Muscle layer of colon (tissue), 2 donors: ENCODE data around the gene SMAD4.
"Not testable (repeated sequence)": the region's sequence is repeated elsewhere in the genome, so short reads cannot be mapped to it uniquely, and the experiment has no call there.

ENCODE experiments used
- H3K27ac ChIP-seq: one replicate; pipeline ENCODE4 v1.7.0; 2013; ENCODE audit warnings: low read depth, mild to moderate bottlenecking, low read length, moderate library complexity
- H3K27me3 ChIP-seq, 2 donors: one replicate each; pipeline ENCODE4 v1.7.0; 2013; ENCODE audit warnings: low read length in 2 of 2, mild to moderate bottlenecking in 2 of 2; ENCODE audit not compliant: insufficient read depth in 2 of 2, control insufficient read depth in 1 of 2
- H3K36me3 ChIP-seq: one replicate; pipeline ENCODE4 v1.7.0; 2013; ENCODE audit warnings: mild to moderate bottlenecking, low read length; ENCODE audit not compliant: insufficient read depth
- H3K4me1 ChIP-seq: one replicate; pipeline ENCODE4 v1.7.0; 2013; ENCODE audit warnings: mild to moderate bottlenecking, low read length; ENCODE audit not compliant: insufficient read depth
- H3K4me3 ChIP-seq, 2 donors: one replicate each; pipeline ENCODE4 v1.7.0; 2013; ENCODE audit warnings: low read length in 2 of 2, low read depth in 1 of 2, mild to moderate bottlenecking in 1 of 2, moderate library complexity in 1 of 2
- H3K9ac ChIP-seq: one replicate; pipeline ENCODE4 v1.7.0; 2013; ENCODE audit warnings: low read length
- H3K9me3 ChIP-seq: one replicate; pipeline ENCODE4 v1.7.0; 2013; ENCODE audit warnings: mild to moderate bottlenecking, low read length
- donor health status: abdominal sarcoma.
- donor health status: Adenocarcinoma of cecum.

The SMAD4 gene

DNA sequence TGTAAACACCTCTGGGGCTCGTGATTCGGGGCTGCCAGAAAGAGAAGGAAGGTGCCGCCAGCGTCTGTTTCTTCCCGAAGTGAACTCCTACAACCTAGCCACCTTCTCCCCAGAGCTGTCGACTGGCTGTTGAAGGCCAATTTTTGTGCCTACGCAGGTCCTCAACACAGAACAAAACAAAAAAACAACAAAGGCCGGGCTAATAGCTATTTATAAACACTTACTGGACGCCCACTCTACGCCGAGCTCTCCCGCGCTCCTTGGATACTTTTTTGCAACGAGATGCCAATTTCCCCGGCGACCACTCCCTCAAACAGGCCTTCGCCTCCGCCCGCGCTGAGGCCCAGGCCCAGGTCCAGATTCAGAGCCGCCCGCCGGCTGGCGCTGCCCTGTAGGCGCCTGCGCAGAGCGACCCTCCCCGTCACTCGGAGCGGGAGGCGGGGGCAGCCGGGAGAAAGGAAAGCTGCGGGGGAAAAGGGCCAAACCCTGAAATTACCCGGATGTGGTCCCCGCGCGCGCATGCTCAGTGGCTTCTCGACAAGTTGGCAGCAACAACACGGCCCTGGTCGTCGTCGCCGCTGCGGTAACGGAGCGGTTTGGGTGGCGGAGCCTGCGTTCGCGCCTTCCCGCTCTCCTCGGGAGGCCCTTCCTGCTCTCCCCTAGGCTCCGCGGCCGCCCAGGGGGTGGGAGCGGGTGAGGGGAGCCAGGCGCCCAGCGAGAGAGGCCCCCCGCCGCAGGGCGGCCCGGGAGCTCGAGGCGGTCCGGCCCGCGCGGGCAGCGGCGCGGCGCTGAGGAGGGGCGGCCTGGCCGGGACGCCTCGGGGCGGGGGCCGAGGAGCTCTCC is at the start of gene SMAD4:
Gene SMAD4 (plus strand): TSS at position 520 of the 843 bp plus-strand sequence. CDS start 16,834 bp downstream, outside the sequence.
- peak within 1 kb of the TSS; percentile 91 for H3K9ac ChIP-seq

DNA sequence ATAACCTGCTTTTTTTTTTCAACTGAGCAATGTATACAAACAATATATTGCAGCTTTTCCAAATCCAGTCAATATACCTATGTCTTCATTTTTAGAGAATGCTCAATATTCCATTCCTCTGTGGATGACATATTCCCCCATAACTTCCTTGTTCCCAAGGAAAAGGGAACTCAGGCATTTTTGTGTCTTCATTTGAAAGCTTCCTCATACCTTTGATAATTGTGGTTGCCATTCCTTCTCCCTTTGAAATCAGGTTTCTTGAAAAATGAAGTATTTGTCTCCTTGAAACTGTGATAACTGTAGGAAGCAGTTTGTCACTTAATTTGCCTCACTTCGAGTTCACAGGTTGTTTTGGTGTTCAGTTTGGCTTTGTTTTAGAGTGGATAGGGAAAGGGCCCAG is 48.6 kb upstream of the SMAD4 start:
- peaks cover 10% of the 10 kb centered on the region for H3K36me3 ChIP-seq

More for the DNA sequence above, at the start of gene SMAD4:
- Histone ChIP-seq H3K27ac (peak within 1 kb of the TSS; percentile 92), H3K27me3 (no peaks in the 10 kb centered on the region), H3K36me3 (peaks cover 8% of the 10 kb centered on the region), H3K4me3 (peak within 1 kb of the TSS; percentile 71 to 92), H3K9me3 (no peaks in the 10 kb centered on the region), H3K4me1 (peaks cover 45% of the 10 kb centered on the region)

DNA sequence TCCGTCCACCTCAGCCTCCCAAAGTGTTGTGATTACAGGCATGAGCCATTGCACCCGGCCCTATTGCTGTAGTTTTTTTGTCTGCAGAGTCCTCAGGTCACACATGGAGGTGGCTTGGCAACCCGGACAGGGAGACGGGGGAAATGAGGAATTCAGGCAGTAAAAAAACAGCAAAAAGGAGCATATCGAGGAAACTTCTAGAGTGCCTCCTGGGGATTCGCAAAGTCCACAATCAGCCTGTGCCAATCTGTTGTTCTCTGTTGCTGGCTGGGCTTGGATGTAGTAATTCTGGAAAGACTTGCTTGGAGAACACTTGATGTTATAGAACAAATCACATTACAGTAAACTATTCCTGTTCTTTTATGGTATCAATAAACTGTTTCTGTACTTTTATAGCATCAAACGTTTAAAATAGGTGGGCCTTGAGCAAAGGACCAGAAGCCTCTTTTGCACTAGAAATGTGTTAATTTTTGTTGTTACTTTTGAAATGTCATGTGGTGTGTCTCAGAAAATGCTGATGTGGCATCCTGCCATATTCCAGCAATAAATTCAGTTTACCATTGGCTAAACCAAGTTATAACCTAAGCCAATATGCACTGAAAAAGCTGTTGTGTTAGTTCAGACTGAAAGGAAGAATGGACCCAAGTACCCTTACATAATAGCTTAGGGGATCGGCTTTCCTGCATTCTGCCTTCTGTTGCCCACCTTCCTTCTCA is 47.8 kb upstream of the SMAD4 start:
- peaks cover 7% of the 10 kb centered on the region for H3K4me1 ChIP-seq
- H3K9me3 ChIP-seq, result no peaks in the 10 kb centered on the region
- no peak overlapping the region for H3K27ac ChIP-seq
- H3K36me3 ChIP-seq, result peaks cover 3% of the 10 kb centered on the region
- no peak overlapping the region for H3K9ac ChIP-seq
- no peaks in the 10 kb centered on the region for H3K27me3 ChIP-seq
- no peak overlapping the region for H3K4me3 ChIP-seq

More for the DNA sequence above, 48.6 kb upstream of the SMAD4 start:
- H3K9me3 ChIP-seq, result no peaks in the 10 kb centered on the region
- H3K4me1 ChIP-seq, result peaks cover 7% of the 10 kb centered on the region
- H3K4me3 ChIP-seq, result no peak overlapping the region
- H3K9ac ChIP-seq, result no peak overlapping the region
- no peaks in the 10 kb centered on the region for H3K27me3 ChIP-seq
- H3K27ac ChIP-seq, result no peak overlapping the region

DNA sequence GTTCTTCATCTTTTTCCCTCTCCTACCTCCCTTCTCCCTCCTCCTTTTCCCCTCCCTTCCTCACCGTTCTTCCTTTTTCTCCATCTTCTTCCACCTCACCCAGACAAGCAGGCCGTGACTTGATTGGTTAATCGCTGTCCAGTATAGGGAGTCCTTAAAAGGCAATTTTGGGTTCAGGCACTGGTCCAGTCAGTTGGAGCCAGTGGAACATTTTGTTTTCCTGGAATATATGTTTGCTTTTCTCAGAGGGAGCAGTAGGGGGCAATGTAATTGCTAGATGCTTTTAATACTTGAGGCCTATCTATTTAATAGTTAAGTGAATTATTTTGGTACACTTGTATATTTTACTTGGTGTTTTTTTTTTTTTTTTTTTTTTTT is 47.2 kb upstream of the SMAD4 start:
- H3K27ac ChIP-seq, result no peak overlapping the region
- H3K4me1 ChIP-seq, result peaks cover 7% of the 10 kb centered on the region
- H3K9ac ChIP-seq, result no peak overlapping the region
- no peaks in the 10 kb centered on the region for H3K27me3 ChIP-seq
- peaks cover 3% of the 10 kb centered on the region for H3K36me3 ChIP-seq
- H3K9me3 ChIP-seq, result no peaks in the 10 kb centered on the region
- no peak overlapping the region for H3K4me3 ChIP-seq

DNA sequence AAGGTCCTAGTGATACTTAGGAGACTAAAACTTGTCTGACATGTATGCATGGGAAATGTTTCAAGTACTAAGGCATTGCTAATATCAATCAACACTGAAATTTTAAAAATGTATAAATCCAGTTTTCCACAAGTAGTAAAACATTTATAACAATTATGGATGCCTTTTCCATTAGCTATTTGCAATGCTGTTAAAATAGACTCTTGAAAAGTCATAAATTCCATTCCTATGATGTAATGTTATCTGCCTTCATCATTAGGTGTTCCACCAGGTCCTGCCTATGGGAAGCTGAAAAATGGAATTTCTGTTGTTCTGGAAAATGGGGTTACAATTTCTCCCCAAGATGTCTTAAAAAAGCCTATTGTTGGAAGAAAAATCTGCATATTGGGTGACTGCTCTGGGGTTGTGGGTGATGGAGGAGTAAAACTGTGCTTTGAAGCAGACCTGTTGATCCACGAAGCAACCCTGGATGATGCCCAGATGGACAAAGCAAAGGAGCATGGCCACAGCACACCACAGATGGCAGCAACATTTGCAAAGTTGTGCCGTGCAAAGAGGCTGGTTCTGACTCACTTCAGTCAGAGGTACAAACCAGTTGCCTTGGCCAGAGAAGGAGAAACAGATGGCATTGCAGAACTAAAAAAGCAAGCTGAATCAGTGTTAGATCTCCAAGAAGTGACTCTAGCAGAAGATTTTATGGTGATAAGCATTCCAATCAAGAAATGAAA is 43.5 kb upstream of the SMAD4 start:
- H3K9ac ChIP-seq, result no peak overlapping the region
- H3K9me3 ChIP-seq, result no peaks in the 10 kb centered on the region
- no peak overlapping the region for H3K4me3 ChIP-seq
- no peak overlapping the region for H3K27ac ChIP-seq
- H3K4me1 ChIP-seq, result peaks cover 7% of the 10 kb centered on the region
- peaks cover 3% of the 10 kb centered on the region for H3K36me3 ChIP-seq
- H3K27me3 ChIP-seq, result no peaks in the 10 kb centered on the region

DNA sequence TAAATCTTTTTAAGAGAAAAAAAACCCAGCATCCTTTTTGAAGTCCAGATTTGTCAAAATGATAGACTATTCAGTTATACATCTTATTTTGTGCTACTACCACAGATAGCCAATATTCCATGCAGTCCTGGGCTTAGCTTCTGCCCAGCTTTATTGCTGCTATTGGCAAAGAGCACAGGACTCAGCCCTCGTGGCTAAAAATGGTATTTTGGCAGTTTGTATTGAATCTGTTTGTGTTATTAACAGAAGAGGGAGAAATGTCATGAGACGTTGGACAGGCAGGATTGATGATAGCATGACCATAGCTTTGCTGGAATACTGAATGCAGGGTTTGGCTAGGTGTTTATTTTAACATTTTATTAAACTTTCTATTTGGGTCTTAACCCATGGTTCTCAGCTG is 42.8 kb upstream of the SMAD4 start:
- Histone ChIP-seq H3K36me3 (peaks cover 3% of the 10 kb centered on the region), H3K27ac (no peak overlapping the region), H3K9ac (no peak overlapping the region), H3K27me3 (no peaks in the 10 kb centered on the region), H3K9me3 (no peaks in the 10 kb centered on the region), H3K4me3 (no peak overlapping the region), H3K4me1 (peaks cover 6% of the 10 kb centered on the region)

DNA sequence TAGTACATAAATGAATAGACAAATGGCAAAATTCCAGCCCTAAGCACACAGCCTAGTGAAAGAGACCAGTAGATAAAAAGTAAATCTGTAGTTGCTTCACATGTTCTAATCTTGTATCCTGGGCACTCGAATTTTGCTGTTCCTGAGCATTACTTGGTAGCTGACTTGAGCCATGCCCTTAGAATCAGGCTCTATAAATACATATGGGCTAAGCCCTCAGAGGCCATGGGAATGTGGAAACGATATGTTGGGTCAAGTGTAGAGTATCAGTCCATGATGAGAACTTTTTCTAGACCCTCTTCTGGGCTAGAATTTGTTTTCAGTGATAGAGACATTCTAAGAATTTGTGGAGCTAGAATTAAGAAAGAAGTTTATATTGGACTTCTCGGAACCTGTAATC is 40.3 kb upstream of the SMAD4 start:
- Histone ChIP-seq H3K9me3 (no peaks in the 10 kb centered on the region), H3K4me3 (no peak overlapping the region), H3K36me3 (peaks cover 6% of the 10 kb centered on the region), H3K27me3 (no peaks in the 10 kb centered on the region), H3K9ac (no peak overlapping the region), H3K4me1 (no peaks in the 10 kb centered on the region), H3K27ac (no peak overlapping the region)

DNA sequence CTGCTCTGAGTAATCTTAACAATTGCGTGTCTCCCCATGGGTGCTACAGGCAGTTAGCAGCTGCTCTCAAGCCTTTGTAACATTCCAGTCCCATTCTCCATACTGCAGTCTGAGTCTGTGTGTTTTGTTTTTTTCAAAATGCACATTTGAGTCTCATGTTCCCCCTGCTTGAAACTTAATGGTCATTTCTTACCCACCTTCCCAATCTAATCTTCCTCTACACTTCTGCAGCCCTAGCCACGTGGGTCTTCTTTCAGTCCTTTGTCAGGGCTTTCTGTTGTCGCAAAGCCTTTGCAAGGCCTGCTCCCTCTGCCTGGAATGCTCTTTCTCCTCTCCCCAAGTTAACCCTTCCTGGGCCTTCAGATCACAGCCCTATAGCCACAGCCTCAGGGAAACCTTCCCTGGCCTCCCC is 37.7 kb upstream of the SMAD4 start:
- Histone ChIP-seq H3K27ac (no peak overlapping the region), H3K4me3 (no peak overlapping the region), H3K9me3 (no peaks in the 10 kb centered on the region), H3K27me3 (no peaks in the 10 kb centered on the region), H3K4me1 (no peaks in the 10 kb centered on the region), H3K36me3 (peaks cover 6% of the 10 kb centered on the region), H3K9ac (no peak overlapping the region)

DNA sequence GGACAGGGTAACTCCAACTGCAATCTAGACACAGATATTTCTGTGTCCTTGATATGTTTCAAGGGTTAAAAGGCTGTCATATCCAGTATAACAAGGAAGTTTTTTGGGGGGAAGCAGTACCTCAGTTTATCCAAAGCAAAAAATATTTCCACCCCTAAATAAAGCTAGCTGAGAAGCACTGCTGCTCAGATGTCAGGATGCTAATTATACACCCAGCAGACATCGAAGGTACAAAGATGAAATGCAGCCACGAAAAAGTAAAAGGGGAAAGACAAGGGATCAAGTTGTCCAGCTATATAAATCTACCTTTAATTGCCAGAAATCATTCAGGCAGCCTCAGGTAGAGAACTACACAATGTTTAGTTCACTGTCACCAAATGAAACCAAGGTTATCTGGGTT is 36.0 kb upstream of the SMAD4 start:
- Histone ChIP-seq H3K4me3 (no peak overlapping the region), H3K27me3 (no peaks in the 10 kb centered on the region), H3K9ac (no peak overlapping the region), H3K9me3 (no peaks in the 10 kb centered on the region), H3K4me1 (no peaks in the 10 kb centered on the region), H3K36me3 (peaks cover 6% of the 10 kb centered on the region), H3K27ac (no peak overlapping the region)

DNA sequence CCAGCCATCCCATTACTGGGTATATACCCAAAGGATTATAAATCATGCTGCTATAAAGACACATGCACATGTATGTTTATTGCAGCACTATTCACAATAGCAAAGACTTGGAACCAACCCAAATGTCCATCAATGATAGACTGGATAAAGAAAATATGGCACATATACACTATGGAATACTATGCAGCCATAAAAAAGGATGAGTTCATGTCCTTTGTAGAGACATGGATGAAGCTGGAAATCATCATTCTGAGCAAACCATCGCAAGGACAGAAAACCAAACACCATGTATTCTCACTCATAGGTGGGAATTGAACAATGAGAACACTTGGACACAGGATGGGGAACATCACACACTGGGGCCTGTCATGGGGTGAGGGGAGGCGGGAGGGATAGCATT is 26.8 kb upstream of the SMAD4 start:
- H3K9me3 ChIP-seq, H3K4me3 ChIP-seq, H3K4me1 ChIP-seq, H3K27me3 ChIP-seq, H3K27ac ChIP-seq, H3K36me3 ChIP-seq, H3K9ac ChIP-seq: not testable (repeated sequence)

DNA sequence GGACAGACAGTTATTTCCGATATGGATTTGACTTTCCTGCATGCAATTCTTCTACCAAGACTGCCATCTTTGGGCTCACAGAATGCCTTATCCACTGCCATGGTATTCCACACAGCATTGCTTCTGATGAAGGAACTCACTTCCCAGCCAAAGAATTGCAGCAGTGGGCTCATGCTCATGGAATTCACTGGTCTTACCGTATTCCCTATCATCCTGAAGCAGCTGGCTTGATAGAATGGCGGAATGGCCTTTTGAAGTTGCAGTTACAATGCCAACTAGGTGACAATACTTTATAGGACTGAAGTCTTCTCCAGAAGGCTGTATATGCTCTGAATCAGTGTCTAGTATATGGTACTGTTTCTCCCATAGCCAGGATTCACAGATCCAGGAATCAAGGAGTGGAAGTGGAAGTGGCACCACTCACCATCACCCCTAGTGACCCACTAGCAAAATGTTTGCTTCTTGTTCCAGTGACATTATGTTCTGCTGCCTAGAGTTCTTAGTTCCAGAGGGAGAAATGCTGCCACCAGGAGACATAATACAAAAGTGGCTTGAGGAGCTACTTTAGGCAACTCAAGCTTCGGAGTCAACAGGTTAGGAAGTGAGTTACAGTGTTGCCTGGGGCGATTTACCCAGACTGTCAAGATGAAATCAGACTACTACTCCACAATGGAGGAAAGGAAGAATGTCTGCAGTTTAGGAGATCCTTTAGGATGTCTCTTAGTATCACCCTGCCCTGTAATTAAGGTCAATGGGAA is 23.8 kb upstream of the SMAD4 start:
- Histone ChIP-seq H3K27me3 (no peaks in the 10 kb centered on the region), H3K36me3 (no peaks in the 10 kb centered on the region), H3K4me3 (no peak overlapping the region), H3K9me3 (no peaks in the 10 kb centered on the region), H3K4me1 (peaks cover under 1% of the 10 kb centered on the region), H3K9ac (no peak overlapping the region), H3K27ac (no peak overlapping the region)
